B cell (primary cell): ENCODE results near the gene TOP3B.

ENCODE experiments used
- CTCF ChIP-seq: fragments of 200-600 bp; IDR thresholded peaks from one replicate; pipeline ENCODE4 v1.8.0; 2022; ENCODE audit warnings: antibody characterized with exemption, mild to moderate bottlenecking
- EZH2 ChIP-seq: IDR thresholded peaks from 2 replicates; pipeline ENCODE4 v1.6.1; 2012; ENCODE audit warnings: borderline replicate concordance, low read depth, mild to moderate bottlenecking, moderate library complexity, low read length; ENCODE audit not compliant: insufficient read depth, poor library complexity, severe bottlenecking

GRCh38 chr22:21932347-21932746 is 50.2 kb downstream of the TOP3B start:
- TF ChIP-seq CTCF (no peak), EZH2 (no peak)
